HepG2 (cell line): Measurements from ENCODE around the gene KCNMA1. TPM values are rescaled to one million over a fixed set of nuclear protein-coding genes. Genes with fewer than 3 reads are reported as not detected.

Source experiments
- JARID2 ChIP-seq: sonication (generic); formaldehyde crosslinking; IDR thresholded peaks from 2 replicates; pipeline ENCODE4 v1.8.1; 2023; ENCODE audit warnings: missing genetic modification reagents, inconsistent platforms; ENCODE audit not compliant: insufficient replicate concordance
- RBM22 ChIP-seq: fragments of 200-400 bp; formaldehyde crosslinking; optimal IDR thresholded peaks from 2 replicates; pipeline ENCODE3; 2017; ENCODE audit warnings: mild to moderate bottlenecking, low read length, moderate library complexity
- ZBTB49 ChIP-seq: sonication (generic); formaldehyde crosslinking; IDR thresholded peaks from 2 replicates; pipeline ENCODE4 v1.4.0; 2020; ENCODE audit warnings: missing genetic modification reagents, borderline replicate concordance
- ZNF230 ChIP-seq: sonication (generic); formaldehyde crosslinking; IDR thresholded peaks from 2 replicates; pipeline ENCODE4 v1.4.0; 2020; ENCODE audit warnings: mild to moderate bottlenecking, missing genetic modification reagents
- ZNF33B ChIP-seq: sonication (generic); formaldehyde crosslinking; IDR thresholded peaks from 2 replicates; pipeline ENCODE4 v1.5.1; 2020; ENCODE audit warnings: mild to moderate bottlenecking, missing genetic modification reagents
- ZNF367 ChIP-seq: sonication (generic); formaldehyde crosslinking; IDR thresholded peaks from 2 replicates; pipeline ENCODE4 v1.4.0; 2020; ENCODE audit warnings: missing genetic modification reagents, borderline replicate concordance
- ZNF382 ChIP-seq: sonication (generic); formaldehyde crosslinking; IDR thresholded peaks from 2 replicates; pipeline ENCODE4 v1.5.0; 2020; ENCODE audit warnings: missing genetic modification reagents, mild to moderate bottlenecking, borderline replicate concordance
- ZSCAN31 ChIP-seq: sonication (generic); formaldehyde crosslinking; IDR thresholded peaks from 2 replicates; pipeline ENCODE4 v1.5.0; 2020; ENCODE audit warnings: low read depth, mild to moderate bottlenecking, missing genetic modification reagents
- polyA plus RNA-seq, 8 experiments: library from polyadenylated mRNA; depleted of rRNA in 3 of 8; stranded (reverse) in 7 of 8; unstranded in 1 of 8; fragments of >200 nt; fragmentation: Illumina TruSeq in 4 of 8; extraction: Trizol in 4 of 8; gene quantifications; 2 replicates each; pipeline versions ENCODE4 v1.2.1 to v1.2.3, GENCODE V29; 2011 to 2016; ENCODE audit warnings: low read depth in 4 of 8, missing spikeins in 1 of 8, mixed read lengths in 1 of 8; ENCODE audit not compliant: insufficient read depth in 1 of 8
- total RNA-seq, 5 experiments: library from RNA; depleted of rRNA; stranded (reverse); fragments of >200 nt; fragmentation: Illumina TruSeq; extraction: Trizol; gene quantifications; 2 replicates each; pipeline ENCODE4 v1.2.3, GENCODE V29; 2016; ENCODE audit warnings: low read depth in 1 of 5
- TF ChIP-seq, protein P1 (sequence below): sonication (generic); formaldehyde crosslinking; conservative IDR thresholded peaks from 2 replicates; pipeline ENCODE4 v1.4.0; 2020; ENCODE audit warnings: missing genetic modification reagents
- TF ChIP-seq, protein P2 (sequence below): sonication (generic); formaldehyde crosslinking; IDR thresholded peaks from 2 replicates; pipeline ENCODE4 v1.8.0; 2022; ENCODE audit warnings: mild to moderate bottlenecking, missing genetic modification reagents

The KCNMA1 gene
- total and polyA plus RNA-seq, 2 of the 13 experiments (the other 11 are each of a cell fraction or from before 2014, with no cell fraction given): 0.02 TPM; not detected in 1

GRCh38 chr10:77049146-77049545 is 588.5 kb downstream of the KCNMA1 start (continued):
- TF ChIP-seq ZNF33B (CRISPR knock-in tag): no peak
- TF ChIP-seq JARID2 (CRISPR knock-in tag): no peak
- TF ChIP-seq ZNF367 (CRISPR knock-in tag): no peak
- TF ChIP-seq ZBTB49 (CRISPR knock-in tag): no peak
- TF ChIP-seq ZNF382 (CRISPR knock-in tag): no peak
- no peak for TF ChIP-seq ZNF230 (CRISPR knock-in tag)
- TF ChIP-seq ZSCAN31: no peak
- no peak for TF ChIP-seq RBM22
- TF ChIP-seq, protein P1, sequence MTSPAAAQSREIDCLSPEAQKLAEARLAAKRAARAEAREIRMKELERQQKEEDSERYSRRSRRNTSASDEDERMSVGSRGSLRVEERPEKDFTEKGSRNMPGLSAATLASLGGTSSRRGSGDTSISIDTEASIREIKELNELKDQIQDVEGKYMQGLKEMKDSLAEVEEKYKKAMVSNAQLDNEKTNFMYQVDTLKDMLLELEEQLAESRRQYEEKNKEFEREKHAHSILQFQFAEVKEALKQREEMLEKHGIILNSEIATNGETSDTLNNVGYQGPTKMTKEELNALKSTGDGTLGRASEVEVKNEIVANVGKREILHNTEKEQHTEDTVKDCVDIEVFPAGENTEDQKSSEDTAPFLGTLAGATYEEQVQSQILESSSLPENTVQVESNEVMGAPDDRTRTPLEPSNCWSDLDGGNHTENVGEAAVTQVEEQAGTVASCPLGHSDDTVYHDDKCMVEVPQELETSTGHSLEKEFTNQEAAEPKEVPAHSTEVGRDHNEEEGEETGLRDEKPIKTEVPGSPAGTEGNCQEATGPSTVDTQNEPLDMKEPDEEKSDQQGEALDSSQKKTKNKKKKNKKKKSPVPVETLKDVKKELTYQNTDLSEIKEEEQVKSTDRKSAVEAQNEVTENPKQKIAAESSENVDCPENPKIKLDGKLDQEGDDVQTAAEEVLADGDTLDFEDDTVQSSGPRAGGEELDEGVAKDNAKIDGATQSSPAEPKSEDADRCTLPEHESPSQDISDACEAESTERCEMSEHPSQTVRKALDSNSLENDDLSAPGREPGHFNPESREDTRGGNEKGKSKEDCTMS (CRISPR knock-in tag): no peak
- TF ChIP-seq, protein P2, sequence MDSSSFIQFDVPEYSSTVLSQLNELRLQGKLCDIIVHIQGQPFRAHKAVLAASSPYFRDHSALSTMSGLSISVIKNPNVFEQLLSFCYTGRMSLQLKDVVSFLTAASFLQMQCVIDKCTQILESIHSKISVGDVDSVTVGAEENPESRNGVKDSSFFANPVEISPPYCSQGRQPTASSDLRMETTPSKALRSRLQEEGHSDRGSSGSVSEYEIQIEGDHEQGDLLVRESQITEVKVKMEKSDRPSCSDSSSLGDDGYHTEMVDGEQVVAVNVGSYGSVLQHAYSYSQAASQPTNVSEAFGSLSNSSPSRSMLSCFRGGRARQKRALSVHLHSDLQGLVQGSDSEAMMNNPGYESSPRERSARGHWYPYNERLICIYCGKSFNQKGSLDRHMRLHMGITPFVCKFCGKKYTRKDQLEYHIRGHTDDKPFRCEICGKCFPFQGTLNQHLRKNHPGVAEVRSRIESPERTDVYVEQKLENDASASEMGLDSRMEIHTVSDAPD (CRISPR knock-in tag): no peak
- TF ChIP-seq, all 625 proteins: peak for 0
